SU-DHL-6 (cell line): Measurements from ENCODE around the gene FBXO46.

Experiments used
- H2AFZ ChIP-seq: fragments of 200-600 bp; sonication (generic); 2 replicates; pipeline ENCODE4 v1.6.1; 2014; ENCODE audit warnings: low read depth, mild to moderate bottlenecking, moderate library complexity, mixed read lengths, antibody characterized with exemption, low read length; ENCODE audit not compliant: severe bottlenecking
- H3F3A ChIP-seq: fragments of 200-600 bp; shearing (Covaris generic); 2 replicates; pipeline ENCODE4 v1.6.0; 2016; ENCODE audit warnings: antibody characterized with exemption, mild to moderate bottlenecking; ENCODE audit not compliant: insufficient read depth
- H3K27ac ChIP-seq: fragments of 200-600 bp; sonication (generic); 2 replicates; pipeline ENCODE4 v1.5.1; 2016; ENCODE audit warnings: low read depth, mild to moderate bottlenecking, low read length, moderate library complexity, mixed read lengths
- H3K27me3 ChIP-seq: fragments of 200-600 bp; sonication (generic), shearing (Covaris generic); 2 replicates; pipeline ENCODE4 v1.6.0; 2014; ENCODE audit warnings: mild to moderate bottlenecking, low read length
- H3K36me3 ChIP-seq: fragments of 200-600 bp; sonication (generic); 2 replicates; pipeline ENCODE4 v1.6.1; 2014; ENCODE audit warnings: mild to moderate bottlenecking, low read length, mixed read lengths
- H3K4me2 ChIP-seq: fragments of 300-600, 200-600 bp; shearing (Covaris generic), sonication (generic); 2 replicates; pipeline ENCODE4 v1.6.0; 2014; ENCODE audit warnings: low read length, low read depth, mild to moderate bottlenecking; ENCODE audit not compliant: poor library complexity, severe bottlenecking
- H3K4me3 ChIP-seq: fragments of 200-600 bp; sonication (generic); 2 replicates; pipeline ENCODE4 v1.5.1; 2014; ENCODE audit warnings: antibody characterized with exemption, low read length, mild to moderate bottlenecking, mixed read lengths; ENCODE audit not compliant: insufficient read depth, poor library complexity, severe bottlenecking
- H3K79me2 ChIP-seq: fragments of 200-600 bp; sonication (generic); 2 replicates; pipeline ENCODE4 v1.6.1; 2014; ENCODE audit warnings: mild to moderate bottlenecking, low read length, moderate library complexity; ENCODE audit not compliant: insufficient read depth
- H3K9ac ChIP-seq: fragments of 200-600 bp; sonication (generic); 2 replicates; pipeline ENCODE4 v1.7.0; 2014; ENCODE audit warnings: mild to moderate bottlenecking, low read length
- H3K9me2 ChIP-seq: fragments of 200-600 bp; sonication (generic); replicated peaks from 2 replicates; pipeline ENCODE4 v1.6.1; 2014; ENCODE audit warnings: low read length; ENCODE audit not compliant: insufficient read depth
- H3K9me3 ChIP-seq: fragments of 200-600 bp; sonication (generic); 2 replicates; pipeline ENCODE4 v1.6.1; 2014; ENCODE audit warnings: low read length, mixed read lengths; ENCODE audit not compliant: insufficient read depth
- H4K20me1 ChIP-seq: fragments of 200-600 bp; sonication (generic); 2 replicates; pipeline ENCODE4 v1.6.1; 2014; ENCODE audit warnings: low read depth, mild to moderate bottlenecking, antibody characterized with exemption, low read length, moderate library complexity, mixed read lengths
- EZH2phosphoT487 ChIP-seq: fragments of 200-600 bp; sonication (generic), shearing (Covaris generic); conservative IDR thresholded peaks from 2 replicates; pipeline ENCODE4 v1.6.1; 2018; ENCODE audit warnings: mild to moderate bottlenecking, antibody characterized with exemption, low read length, moderate library complexity, mixed read lengths
- TF ChIP-seq, protein P1 (sequence below): fragments of 200-600 bp; sonication (generic); IDR thresholded peaks from one replicate; pipeline ENCODE4 v1.5.1; 2017; ENCODE audit warnings: antibody characterized with exemption, mild to moderate bottlenecking, low read length, moderate library complexity; ENCODE audit not compliant: insufficient read depth, poor library complexity, severe bottlenecking

FBXO46 gene

DNA sequence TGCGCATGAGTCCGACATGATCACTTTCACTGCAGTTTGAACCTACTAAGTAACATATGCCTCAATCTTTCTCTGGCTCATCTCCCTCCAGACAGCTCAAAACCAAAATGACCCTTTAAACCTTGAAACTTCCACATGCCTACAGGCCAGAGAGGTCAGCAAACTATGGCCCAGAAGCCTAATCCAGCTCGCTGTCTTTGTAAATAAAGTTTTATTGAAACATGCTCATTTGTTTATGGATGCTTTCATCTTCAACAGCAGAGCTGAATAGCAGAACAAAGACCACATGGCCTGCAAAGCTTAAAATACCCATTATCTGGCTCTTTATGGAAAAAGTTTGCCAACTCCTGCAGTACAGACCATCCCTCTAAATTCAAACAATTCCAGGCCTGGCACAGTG lies 15.6 kb downstream of the FBXO46 start:
- Histone ChIP-seq H3K36me3 (no peaks in the 10 kb centered on the region), H3K4me2 (no peak overlapping the region), H3K27ac (no peak overlapping the region), H3K9me3 (no peaks in the 10 kb centered on the region), H3K79me2 (peaks cover 58% of the 10 kb centered on the region), H2AFZ (no peak overlapping the region), H3F3A (peaks cover 18% of the 10 kb centered on the region), H3K9ac (no peak overlapping the region), H3K27me3 (no peaks in the 10 kb centered on the region), H3K9me2 (no peaks in the 10 kb centered on the region), H4K20me1 (no peaks in the 10 kb centered on the region), H3K4me3 (no peak overlapping the region)
- no peak for TF ChIP-seq EZH2phosphoT487
- TF ChIP-seq, protein P1, sequence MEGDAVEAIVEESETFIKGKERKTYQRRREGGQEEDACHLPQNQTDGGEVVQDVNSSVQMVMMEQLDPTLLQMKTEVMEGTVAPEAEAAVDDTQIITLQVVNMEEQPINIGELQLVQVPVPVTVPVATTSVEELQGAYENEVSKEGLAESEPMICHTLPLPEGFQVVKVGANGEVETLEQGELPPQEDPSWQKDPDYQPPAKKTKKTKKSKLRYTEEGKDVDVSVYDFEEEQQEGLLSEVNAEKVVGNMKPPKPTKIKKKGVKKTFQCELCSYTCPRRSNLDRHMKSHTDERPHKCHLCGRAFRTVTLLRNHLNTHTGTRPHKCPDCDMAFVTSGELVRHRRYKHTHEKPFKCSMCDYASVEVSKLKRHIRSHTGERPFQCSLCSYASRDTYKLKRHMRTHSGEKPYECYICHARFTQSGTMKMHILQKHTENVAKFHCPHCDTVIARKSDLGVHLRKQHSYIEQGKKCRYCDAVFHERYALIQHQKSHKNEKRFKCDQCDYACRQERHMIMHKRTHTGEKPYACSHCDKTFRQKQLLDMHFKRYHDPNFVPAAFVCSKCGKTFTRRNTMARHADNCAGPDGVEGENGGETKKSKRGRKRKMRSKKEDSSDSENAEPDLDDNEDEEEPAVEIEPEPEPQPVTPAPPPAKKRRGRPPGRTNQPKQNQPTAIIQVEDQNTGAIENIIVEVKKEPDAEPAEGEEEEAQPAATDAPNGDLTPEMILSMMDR: no peak

DNA sequence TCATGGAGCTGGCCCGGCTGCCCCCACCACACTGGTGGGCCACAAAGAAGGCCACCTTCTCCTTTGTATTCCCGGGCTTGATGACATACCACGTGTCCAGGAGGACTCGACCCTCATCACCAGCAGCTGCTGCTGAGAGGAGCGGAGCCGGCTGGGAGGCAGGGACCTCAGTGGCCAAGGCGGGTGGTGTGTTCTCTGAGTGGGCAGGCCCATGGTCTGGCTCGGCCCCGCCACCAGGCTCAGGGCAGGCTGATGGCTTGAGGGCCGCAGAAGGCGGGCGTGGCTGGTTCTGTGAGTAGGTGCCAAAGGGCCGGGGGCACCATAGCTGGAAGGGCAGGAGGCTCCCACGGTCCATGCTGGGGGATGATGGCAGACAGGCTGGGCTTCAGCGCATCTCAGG lies 17.6 kb downstream of the FBXO46 start:
- Histone ChIP-seq H3F3A (peaks cover 21% of the 10 kb centered on the region; the same call in 1 of the 2 replicates), H4K20me1 (no peaks in the 10 kb centered on the region), H3K9me2 (no peaks in the 10 kb centered on the region), H3K27ac (no peak overlapping the region), H3K79me2 (peaks cover 52% of the 10 kb centered on the region), H2AFZ (no peak overlapping the region), H3K27me3 (no peaks in the 10 kb centered on the region), H3K4me3 (no peak overlapping the region), H3K9me3 (no peaks in the 10 kb centered on the region), H3K36me3 (no peaks in the 10 kb centered on the region), H3K9ac (no peak overlapping the region), H3K4me2 (no peak overlapping the region)
- TF ChIP-seq, protein P1: no peak
- TF ChIP-seq EZH2phosphoT487: no peak

DNA sequence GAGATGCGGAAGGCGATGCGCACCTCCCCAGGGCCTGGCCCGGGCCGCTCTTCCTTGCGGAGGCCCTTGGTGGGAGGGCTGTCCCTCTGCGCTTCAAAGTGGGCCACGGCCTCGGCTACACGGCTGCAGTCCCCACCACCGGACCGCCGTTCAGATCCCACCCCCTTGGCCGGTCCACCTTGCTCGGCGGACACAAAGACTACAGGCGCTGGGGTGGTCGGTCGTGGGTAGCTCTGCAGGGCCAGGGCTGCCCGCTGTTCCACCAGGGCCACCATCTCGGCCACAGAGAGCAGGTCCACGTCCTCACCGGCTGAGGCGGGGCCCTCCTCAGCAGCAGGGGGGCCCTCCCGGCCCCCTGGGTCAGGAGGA lies 18.0 kb downstream of the FBXO46 start:
- Histone ChIP-seq H3K27me3 (no peaks in the 10 kb centered on the region), H3K4me2 (no peak overlapping the region), H3F3A (peaks cover 24% of the 10 kb centered on the region), H3K36me3 (no peaks in the 10 kb centered on the region), H3K79me2 (peaks cover 49% of the 10 kb centered on the region), H2AFZ (no peak overlapping the region), H3K9me3 (no peaks in the 10 kb centered on the region), H4K20me1 (no peaks in the 10 kb centered on the region), H3K4me3 (no peak overlapping the region), H3K9ac (no peak overlapping the region), H3K27ac (no peak overlapping the region), H3K9me2 (no peaks in the 10 kb centered on the region)
- TF ChIP-seq EZH2phosphoT487: no peak
- TF ChIP-seq, protein P1: no peak
